SK-N-MC (cell line): ENCODE data around the gene MAS1L.

Experiments
- DNase-seq: peaks from one replicate; pipeline ENCODE4 v3.0.0-alpha.2; 2011; ENCODE audit warnings: low read depth, low spot score
- H3K27ac ChIP-seq: fragments of 200-600 bp; sonication (generic); 2 replicates; pipeline ENCODE4 v1.5.1; 2016; ENCODE audit warnings: mixed run types
- H3K36me3 ChIP-seq: fragments of 200-600 bp; sonication (generic); 2 replicates; pipeline ENCODE4 v1.6.1; 2017; ENCODE audit warnings: antibody characterized with exemption, low read length, mixed read lengths; ENCODE audit not compliant: insufficient read depth
- H3K4me3 ChIP-seq: fragments of 200-600 bp; sonication (generic); 2 replicates; pipeline ENCODE4 v1.5.1; 2016
- H3K9ac ChIP-seq: fragments of 200-600 bp; sonication (generic); 2 replicates; pipeline ENCODE4 v1.8.0; 2017; ENCODE audit warnings: mixed run types, mixed read lengths; ENCODE audit not compliant: insufficient read length
- H3K9me3 ChIP-seq: fragments of 200-600 bp; sonication (generic); 2 replicates; pipeline ENCODE4 v1.6.1; 2017; ENCODE audit warnings: low read depth, mild to moderate bottlenecking, antibody characterized with exemption, low read length, moderate library complexity, mixed read lengths
- EZH2 ChIP-seq: fragments of 200-600 bp; sonication (generic); IDR thresholded peaks from one replicate; pipeline ENCODE4 v1.6.1; 2017; ENCODE audit warnings: antibody characterized with exemption
- FOXP2 ChIP-seq: optimal IDR thresholded peaks from 2 replicates; pipeline ENCODE3; 2011; ENCODE audit warnings: mild to moderate bottlenecking, moderate library complexity; ENCODE audit not compliant: insufficient read depth; ENCODE audit errors: extremely low read length, control extremely low read depth
- POLR2AphosphoS5 ChIP-seq: IDR thresholded peaks from 2 replicates; pipeline ENCODE4 v1.6.1; 2012; ENCODE audit warnings: mild to moderate bottlenecking, low read depth, low read length, borderline replicate concordance

MAS1L gene

DNA sequence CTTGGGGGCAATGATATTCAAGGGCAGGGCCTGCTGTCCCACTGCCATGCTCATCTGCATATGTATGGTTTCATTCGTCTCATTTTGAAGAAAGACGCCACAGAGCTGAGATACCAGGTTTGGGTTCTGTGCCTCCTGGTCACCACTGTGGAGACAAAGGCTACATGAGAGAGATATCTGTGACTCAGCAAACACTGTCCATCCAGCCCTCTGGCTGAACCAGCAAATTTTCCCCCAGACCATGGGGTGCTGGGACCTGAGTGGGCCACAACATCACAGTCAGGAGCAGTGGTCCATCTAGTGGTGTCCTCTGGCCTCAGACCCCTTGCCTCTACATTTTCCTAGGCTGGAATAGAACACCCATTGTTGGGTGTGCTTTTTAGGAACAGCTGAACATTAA is at the start of gene MAS1L:
Gene MAS1L (minus strand): TSS at position 297 of the 400 bp plus-strand sequence. CDS start 54 bp downstream, at position 243.
- H3K36me3 ChIP-seq: no peaks in the 10 kb centered on the region
- H3K27ac ChIP-seq: no peak within 1 kb of the TSS
- no peak for TF ChIP-seq POLR2AphosphoS5
- TF ChIP-seq FOXP2: no peak
- TF ChIP-seq EZH2: no peak
- DNase-seq: no peak
- no peaks in the 10 kb centered on the region for H3K9me3 ChIP-seq
- H3K4me3 ChIP-seq: no peak within 1 kb of the TSS
- H3K9ac ChIP-seq: no peak within 1 kb of the TSS

DNA sequence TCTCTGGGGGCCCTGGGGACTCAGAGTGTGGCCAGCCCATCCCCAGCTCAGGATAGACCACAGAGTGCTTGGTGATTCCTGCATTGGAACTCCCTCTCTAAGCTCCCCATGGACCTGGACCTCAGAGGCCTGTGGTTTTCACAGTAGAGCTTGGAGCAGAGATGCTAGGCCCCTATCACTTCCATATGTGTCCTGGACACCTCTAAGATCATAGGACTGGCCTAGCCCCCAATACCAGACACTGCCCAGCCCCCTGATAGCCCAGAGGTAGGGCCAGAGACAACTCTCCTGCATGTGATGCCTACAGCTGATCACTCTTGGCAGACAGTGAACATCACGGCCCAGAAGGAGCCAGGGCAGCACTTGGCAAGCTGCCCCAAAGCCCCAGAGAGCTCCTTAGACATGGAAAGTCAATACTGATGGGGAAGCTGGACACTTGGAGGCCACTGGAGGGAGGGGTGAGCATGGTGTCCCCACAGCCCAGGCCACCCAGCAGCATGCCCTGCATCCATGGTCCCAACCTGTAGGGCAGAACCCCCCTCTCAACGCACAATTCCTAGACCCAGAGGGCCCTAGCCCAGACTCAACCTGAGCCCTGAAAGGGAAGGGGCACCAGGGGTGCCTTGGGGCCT is 44.7 kb upstream of the MAS1L start:
- no peak for TF ChIP-seq POLR2AphosphoS5
- no peak for TF ChIP-seq EZH2
- TF ChIP-seq FOXP2: no peak
- H3K9ac ChIP-seq: no peak overlapping the region
- no peaks in the 10 kb centered on the region for H3K9me3 ChIP-seq
- no peak for DNase-seq
- no peak overlapping the region for H3K27ac ChIP-seq
- H3K36me3 ChIP-seq: no peaks in the 10 kb centered on the region
- H3K4me3 ChIP-seq: no peak overlapping the region

- TF ChIP-seq EZH2 (no peak), POLR2AphosphoS5 (no peak), FOXP2 (no peak)
- Histone ChIP-seq H3K27ac (no peak overlapping the region), H3K4me3 (no peak overlapping the region), H3K9ac (no peak overlapping the region), H3K9me3 (no peaks in the 10 kb centered on the region), H3K36me3 (no peaks in the 10 kb centered on the region)
- no peak for DNase-seq
These were observed 43.9 kb upstream of the MAS1L start for GRCh38 chr6:29531668-29532067.

- Histone ChIP-seq H3K9me3 (no peaks in the 10 kb centered on the region), H3K36me3 (no peaks in the 10 kb centered on the region), H3K27ac (no peak overlapping the region), H3K9ac (no peak overlapping the region), H3K4me3 (no peak overlapping the region)
- DNase-seq: no peak
- TF ChIP-seq FOXP2 (no peak), EZH2 (no peak), POLR2AphosphoS5 (no peak)
These were observed 43.0 kb upstream of the MAS1L start for GRCh38 chr6:29530671-29531310.

DNA sequence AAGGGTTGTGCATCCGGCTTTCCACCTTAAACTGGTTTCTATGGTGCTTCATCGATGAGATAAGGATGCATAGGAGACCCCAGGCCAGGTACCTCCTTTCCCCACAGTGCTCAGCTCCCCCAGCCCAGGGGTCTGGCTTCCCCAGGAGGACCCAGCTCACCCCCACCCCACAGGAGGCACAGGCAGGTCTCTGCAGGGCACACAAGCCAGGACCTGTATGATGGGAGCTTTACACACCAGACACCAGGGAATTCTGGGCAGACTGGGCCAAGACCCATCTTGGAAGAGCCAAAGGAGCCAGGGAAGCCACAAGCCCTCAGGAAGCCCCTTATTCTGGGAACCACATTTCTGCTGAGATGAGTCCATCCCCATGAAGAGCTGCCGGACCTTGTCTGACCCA is 42.2 kb upstream of the MAS1L start:
- Histone ChIP-seq H3K9ac (no peak overlapping the region), H3K4me3 (no peak overlapping the region), H3K9me3 (no peaks in the 10 kb centered on the region), H3K27ac (no peak overlapping the region), H3K36me3 (no peaks in the 10 kb centered on the region)
- DNase-seq: no peak
- TF ChIP-seq EZH2: no peak
- no peak for TF ChIP-seq POLR2AphosphoS5
- no peak for TF ChIP-seq FOXP2

GRCh38 chr6:29528988-29529560 is 41.3 kb upstream of the MAS1L start:
- DNase-seq: no peak
- Histone ChIP-seq H3K9ac (no peak overlapping the region), H3K36me3 (no peaks in the 10 kb centered on the region), H3K4me3 (no peak overlapping the region), H3K27ac (no peak overlapping the region), H3K9me3 (no peaks in the 10 kb centered on the region)
- TF ChIP-seq FOXP2: no peak
- no peak for TF ChIP-seq POLR2AphosphoS5
- no peak for TF ChIP-seq EZH2

DNA sequence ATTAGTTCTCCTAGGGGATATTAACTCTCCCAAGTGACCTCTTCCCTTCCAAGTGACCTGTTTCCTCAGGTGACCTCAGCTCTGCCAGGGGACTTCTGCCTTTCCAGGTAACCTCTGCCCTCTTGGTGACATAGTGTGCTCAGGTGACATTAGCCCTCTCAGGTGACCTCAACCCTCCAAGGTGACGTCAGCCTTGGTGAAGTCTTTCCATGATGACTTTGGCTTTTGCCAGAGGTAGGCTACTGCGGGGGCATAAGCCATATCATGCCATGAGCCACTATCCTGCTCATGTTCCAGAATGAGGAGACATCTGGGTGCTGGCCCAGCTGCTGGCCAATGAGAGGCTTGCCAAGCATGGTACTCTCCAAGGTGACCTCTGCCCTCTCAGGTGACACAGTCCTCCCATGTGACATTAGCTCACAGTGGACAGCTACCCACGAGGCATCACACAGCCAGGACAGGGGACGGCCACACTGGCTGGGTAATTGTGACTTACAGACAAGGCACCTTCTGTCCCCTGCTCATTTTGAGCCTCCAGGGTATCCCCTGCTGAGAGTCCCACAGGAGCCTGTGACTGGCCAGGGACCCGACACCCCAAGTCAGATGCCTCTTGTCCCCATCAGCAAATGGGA is 40.7 kb upstream of the MAS1L start:
- H3K27ac ChIP-seq: no peak overlapping the region
- H3K9me3 ChIP-seq: no peaks in the 10 kb centered on the region
- TF ChIP-seq POLR2AphosphoS5: no peak
- TF ChIP-seq EZH2: no peak
- TF ChIP-seq FOXP2: no peak
- H3K36me3 ChIP-seq: no peaks in the 10 kb centered on the region
- no peak overlapping the region for H3K4me3 ChIP-seq
- H3K9ac ChIP-seq: no peak overlapping the region
- DNase-seq: no peak

DNA sequence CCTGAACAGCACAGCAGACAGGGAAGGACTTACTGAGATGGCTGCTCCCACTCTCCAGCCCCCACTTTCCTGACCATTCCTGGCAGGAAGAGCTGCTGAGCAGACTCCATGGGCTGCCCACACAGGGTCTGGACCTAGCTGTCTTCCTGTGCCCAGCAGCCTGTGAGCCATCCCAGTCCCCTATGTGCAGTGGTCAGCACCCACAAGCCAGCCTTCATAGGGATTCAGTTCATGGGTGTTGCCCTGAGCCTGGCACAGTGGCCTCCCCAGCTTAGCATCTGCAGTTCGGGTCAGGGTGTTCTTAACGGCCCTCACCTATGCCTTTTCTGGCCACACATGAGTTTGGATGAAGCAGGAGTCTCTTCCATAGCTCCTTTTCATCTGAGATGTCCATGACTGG is 39.8 kb upstream of the MAS1L start:
- no peak overlapping the region for H3K27ac ChIP-seq
- no peak for DNase-seq
- H3K36me3 ChIP-seq: no peaks in the 10 kb centered on the region
- no peak overlapping the region for H3K4me3 ChIP-seq
- no peak overlapping the region for H3K9ac ChIP-seq
- no peaks in the 10 kb centered on the region for H3K9me3 ChIP-seq
- no peak for TF ChIP-seq EZH2
- TF ChIP-seq FOXP2: no peak
